ENCODE measurements around the gene TMCO4. TPM values are rescaled to one million over a fixed set of nuclear protein-coding genes. Genes with fewer than 3 reads are reported as not detected.

The TMCO4 gene
- total and polyA plus RNA-seq, 3 experiments from 2014 or later, result 16.5 to 18.2 (median 16.6) TPM

DNA sequence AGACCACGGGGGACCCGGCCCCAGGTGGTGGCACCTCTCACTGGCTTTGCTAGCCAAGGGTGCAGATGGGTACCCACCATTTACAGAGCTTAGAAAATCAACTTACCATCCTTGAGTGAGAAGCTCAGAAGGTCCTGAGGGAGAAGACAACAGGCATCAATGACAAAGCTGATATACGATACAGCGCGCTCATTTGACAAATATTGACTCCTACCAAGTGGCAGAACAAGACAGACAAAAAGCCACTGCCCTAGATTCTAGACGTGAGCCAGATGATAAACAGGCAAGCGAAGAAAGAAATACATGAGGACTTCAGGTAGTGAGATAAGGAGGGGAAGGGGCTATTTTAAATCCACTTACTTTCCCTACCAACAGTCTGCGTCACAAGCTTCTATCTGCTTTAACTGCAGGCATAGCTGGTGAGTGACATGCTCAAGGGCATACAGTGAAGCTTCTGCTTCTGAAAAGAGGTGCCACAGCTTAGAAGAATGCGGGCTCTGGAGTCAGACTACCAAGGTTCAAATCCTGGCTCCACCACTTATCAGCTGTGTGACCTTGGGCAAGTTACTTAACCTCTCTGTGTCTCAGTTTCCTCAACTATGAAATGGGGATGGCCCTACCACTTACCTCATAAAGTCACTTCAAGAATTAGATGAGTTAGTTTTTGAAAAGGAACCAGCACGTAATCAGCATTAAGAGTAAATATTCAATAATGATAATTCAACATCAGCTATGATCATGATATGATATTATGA, 29.1 kb downstream of the TMCO4 start:
- POLR2A ChIA-PET, result interaction anchor here (0.6 kb wide), 1 partner anchor 22 kb away, joined by 7 read pairs; no protein-coding TSS in a partner anchor
- Mint-ChIP-seq H3K4me3 (no peak overlapping the region), H3K36me3 (peaks cover 5 to 77% (median 8%) of the 10 kb centered on the region in 3 donors), H3K4me1 (no peaks in the 10 kb centered on the region), H3K27ac (no peak overlapping the region), H3K9me3 (no peaks in the 10 kb centered on the region), H3K27me3 (no peaks in the 10 kb centered on the region)
- Histone ChIP-seq H3K4me3 (ENCODE audit: low read length) (no peak overlapping the region), H3K27me3 (ENCODE audit: insufficient read depth, low read length, poor library complexity, severe bottlenecking) (no peaks in the 10 kb centered on the region), H3K36me3 (ENCODE audit: insufficient read depth, low read length) (peaks cover 8% of the 10 kb centered on the region), H3K4me1 (ENCODE audit: insufficient read depth, low read length) (no peaks in the 10 kb centered on the region), H3K27ac (ENCODE audit: low read depth, low read length) (no peak overlapping the region), H3K9me3 (ENCODE audit: low read length) (no peaks in the 10 kb centered on the region)
- DNase-seq, result no peak
- CTCF ChIA-PET, result interaction anchor here (1.2 kb wide), 1 partner anchor 9 kb away, joined by 4 read pairs; no protein-coding TSS in a partner anchor

DNA sequence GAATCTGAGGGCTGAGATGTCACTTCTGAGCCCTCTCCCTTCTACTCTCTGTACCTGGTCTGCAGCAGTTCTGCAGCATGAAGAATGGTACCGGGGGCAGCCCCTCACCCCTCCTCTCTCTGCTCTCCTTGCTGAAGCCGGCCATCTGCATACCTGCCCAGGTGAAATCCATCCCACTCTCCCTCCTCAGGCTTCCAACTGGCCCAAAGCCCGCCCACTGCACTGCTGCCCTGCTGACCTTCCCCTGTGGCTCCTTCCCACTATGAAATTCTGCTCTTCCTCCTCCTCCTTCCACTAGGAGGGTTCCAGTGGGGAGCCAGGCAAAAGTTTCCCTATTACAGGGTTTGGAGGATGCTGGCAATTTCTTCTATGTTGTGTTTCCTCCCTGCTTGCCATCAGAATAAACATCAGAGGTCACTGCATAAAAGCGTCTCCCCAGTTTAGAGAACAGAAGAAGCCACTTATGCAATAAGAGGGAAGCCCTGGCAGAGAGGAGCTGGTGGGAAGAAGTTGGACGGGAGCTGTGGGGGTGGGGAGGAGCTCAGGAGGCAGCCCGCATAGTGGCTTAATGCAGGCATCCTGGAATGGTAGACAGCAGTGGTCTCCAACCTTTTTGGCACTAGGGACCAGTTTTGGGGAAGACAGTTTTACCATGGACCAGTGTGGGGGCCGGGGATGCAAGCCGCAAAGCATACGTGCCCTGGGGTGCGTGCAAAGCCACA, 30.3 kb downstream of the TMCO4 start:
- no peaks in the 10 kb centered on the region for H3K4me1 Mint-ChIP-seq
- H3K27me3 Mint-ChIP-seq, result no peaks in the 10 kb centered on the region
- H3K36me3 Mint-ChIP-seq, result peaks cover 9 to 74% (median 11%) of the 10 kb centered on the region in 3 donors
- ChIA-PET CTCF (interaction anchor here (1.2 kb wide), 1 partner anchor 8 kb away, joined by 4 read pairs; no protein-coding TSS in a partner anchor), POLR2A (no interaction called here)
- no peaks in the 10 kb centered on the region for H3K27me3 ChIP-seq (ENCODE audit: insufficient read depth, low read length, poor library complexity, severe bottlenecking)
- H3K4me3 ChIP-seq (ENCODE audit: low read length), result no peak overlapping the region
- H3K4me3 Mint-ChIP-seq, result no peak overlapping the region
- H3K27ac Mint-ChIP-seq, result peak overlapping the region in 1 of 8 donors; percentile 80
- no peak overlapping the region for H3K27ac ChIP-seq (ENCODE audit: low read depth, low read length)
- H3K36me3 ChIP-seq (ENCODE audit: insufficient read depth, low read length), result peaks cover 4% of the 10 kb centered on the region
- no peak for DNase-seq
- no peaks in the 10 kb centered on the region for H3K9me3 ChIP-seq (ENCODE audit: low read length)
- H3K9me3 Mint-ChIP-seq, result no peaks in the 10 kb centered on the region
- no peaks in the 10 kb centered on the region for H3K4me1 ChIP-seq (ENCODE audit: insufficient read depth, low read length)

DNA sequence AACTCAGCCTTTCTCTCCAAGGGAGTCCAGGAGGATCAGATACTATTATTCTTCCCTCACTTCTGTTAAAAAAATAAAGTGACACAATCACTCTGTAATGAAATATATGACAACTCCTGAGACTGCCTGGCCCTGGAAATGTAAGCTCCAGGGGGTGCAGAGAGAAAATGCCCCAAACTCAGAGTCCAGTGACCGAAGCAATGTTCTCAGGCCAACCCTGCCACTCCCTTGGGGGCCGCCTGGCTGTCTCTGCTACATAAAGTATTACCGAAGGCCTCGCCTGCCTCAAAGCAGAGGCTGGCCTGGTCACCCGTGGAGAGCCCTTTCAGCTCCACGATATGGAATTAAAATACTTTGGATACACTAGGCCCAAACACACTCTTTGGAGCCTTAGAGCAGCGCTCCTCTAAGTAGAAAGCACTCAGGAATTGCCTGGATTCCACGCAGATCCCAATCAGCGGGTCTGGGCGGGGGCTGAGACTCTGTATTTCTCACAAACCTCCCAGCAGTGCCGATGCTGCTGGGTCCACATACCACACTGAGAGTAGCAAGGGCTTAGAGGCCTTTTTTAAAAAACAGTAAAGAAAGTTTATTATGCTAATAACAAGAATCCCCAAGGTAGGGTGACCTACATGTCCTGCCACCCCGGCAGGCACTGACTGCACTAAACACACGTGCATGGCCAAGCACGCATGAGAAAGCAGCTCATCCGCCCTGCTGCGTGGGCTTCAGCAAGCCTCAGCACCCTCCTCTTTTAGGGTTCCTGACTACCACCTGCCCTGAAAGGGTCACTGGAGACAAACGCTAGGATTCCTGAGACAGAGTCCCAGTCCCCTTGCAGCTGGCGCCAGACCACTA, 31.1 kb downstream of the TMCO4 start:
- CTCF ChIA-PET, result no interaction called here
- H3K4me3 Mint-ChIP-seq, result no peak overlapping the region

DNA sequence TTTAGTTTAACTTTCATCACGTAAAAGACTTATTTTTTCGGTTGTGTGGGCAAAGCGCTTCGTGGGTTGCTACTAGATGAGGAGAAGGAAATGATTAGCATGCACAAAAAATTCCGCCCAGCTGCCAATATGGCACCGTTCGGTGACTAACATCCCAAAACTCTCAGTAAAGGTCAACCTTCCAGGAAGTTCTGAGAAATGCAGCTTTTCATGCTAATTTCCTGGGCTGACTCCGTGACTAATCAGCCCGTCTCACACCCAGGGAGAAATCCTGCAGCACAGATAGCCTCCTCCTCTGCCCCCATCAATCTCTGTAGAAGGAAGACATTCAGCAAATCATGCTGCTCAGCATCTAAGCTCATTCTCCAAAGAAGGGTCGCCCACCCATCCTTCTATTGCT, 34.1 kb downstream of the TMCO4 start:
- no peak overlapping the region for H3K27ac ChIP-seq (ENCODE audit: low read depth, low read length)
- H3K9me3 ChIP-seq (ENCODE audit: low read length), result no peaks in the 10 kb centered on the region
- no peaks in the 10 kb centered on the region for H3K9me3 Mint-ChIP-seq
- no peaks in the 10 kb centered on the region for H3K4me1 Mint-ChIP-seq
- no peaks in the 10 kb centered on the region for H3K27me3 Mint-ChIP-seq
- no peak overlapping the region for H3K4me3 ChIP-seq (ENCODE audit: low read length)
- peaks cover 1% of the 10 kb centered on the region for H3K36me3 ChIP-seq (ENCODE audit: insufficient read depth, low read length)
- no peaks in the 10 kb centered on the region for H3K27me3 ChIP-seq (ENCODE audit: insufficient read depth, low read length, poor library complexity, severe bottlenecking)
- ChIA-PET CTCF (no interaction called here), POLR2A (no interaction called here)
- peak overlapping the region in 1 of 8 donors; percentile 12 for H3K27ac Mint-ChIP-seq
- DNase-seq, result no peak
- H3K4me1 ChIP-seq (ENCODE audit: insufficient read depth, low read length), result no peaks in the 10 kb centered on the region
- H3K36me3 Mint-ChIP-seq, result peaks cover 6 to 47% (median 9%) of the 10 kb centered on the region in 3 donors
- H3K4me3 Mint-ChIP-seq, result no peak overlapping the region

More for the DNA sequence above, 31.1 kb downstream of the TMCO4 start:
- Mint-ChIP-seq H3K36me3 (peaks cover 6 to 68% (median 9%) of the 10 kb centered on the region in 3 donors), H3K27me3 (no peaks in the 10 kb centered on the region), H3K4me1 (no peaks in the 10 kb centered on the region), H3K9me3 (no peaks in the 10 kb centered on the region), H3K27ac (peak overlapping the region in 1 of 8 donors; percentile 80)
- Histone ChIP-seq H3K36me3 (ENCODE audit: insufficient read depth, low read length) (peaks cover 4% of the 10 kb centered on the region), H3K9me3 (ENCODE audit: low read length) (no peaks in the 10 kb centered on the region), H3K27ac (ENCODE audit: low read depth, low read length) (no peak overlapping the region), H3K4me1 (ENCODE audit: insufficient read depth, low read length) (no peaks in the 10 kb centered on the region), H3K4me3 (ENCODE audit: low read length) (no peak overlapping the region), H3K27me3 (ENCODE audit: insufficient read depth, low read length, poor library complexity, severe bottlenecking) (no peaks in the 10 kb centered on the region)
- POLR2A ChIA-PET, result no interaction called here
- no peak for DNase-seq

DNA sequence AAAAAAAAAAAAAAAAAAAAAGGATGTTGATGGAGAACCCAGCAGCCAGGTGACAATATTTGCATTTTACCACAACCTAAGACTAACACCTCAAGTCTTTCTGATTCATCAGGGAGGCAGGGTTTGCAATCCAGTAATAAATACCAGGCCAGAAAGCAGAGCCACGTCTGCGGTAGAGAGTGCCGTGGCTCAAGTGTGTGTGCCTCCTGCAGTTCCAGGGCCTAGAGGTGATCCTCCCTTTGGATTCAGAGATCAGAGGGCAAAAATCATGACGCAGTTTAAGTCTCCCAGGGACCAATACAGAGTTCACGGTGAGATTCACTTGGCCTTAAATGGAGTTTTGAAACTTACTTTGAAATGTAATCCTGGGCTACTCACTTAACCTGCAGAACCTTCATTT, 34.9 kb downstream of the TMCO4 start:
- Mint-ChIP-seq H3K36me3 (peaks cover 6 to 40% (median 9%) of the 10 kb centered on the region in 3 donors), H3K27me3 (no peaks in the 10 kb centered on the region), H3K4me1 (no peaks in the 10 kb centered on the region), H3K4me3 (no peak overlapping the region), H3K9me3 (no peaks in the 10 kb centered on the region), H3K27ac (no peak overlapping the region)
- H3K9me3 ChIP-seq (ENCODE audit: low read length), result no peaks in the 10 kb centered on the region
- ChIA-PET CTCF (no interaction called here), POLR2A (no interaction called here)
- H3K27ac ChIP-seq (ENCODE audit: low read depth, low read length), result no peak overlapping the region
- no peak overlapping the region for H3K4me3 ChIP-seq (ENCODE audit: low read length)
- H3K27me3 ChIP-seq (ENCODE audit: insufficient read depth, low read length, poor library complexity, severe bottlenecking), result no peaks in the 10 kb centered on the region
- no peaks in the 10 kb centered on the region for H3K36me3 ChIP-seq (ENCODE audit: insufficient read depth, low read length)
- H3K4me1 ChIP-seq (ENCODE audit: insufficient read depth, low read length), result no peaks in the 10 kb centered on the region
- no peak for DNase-seq

DNA sequence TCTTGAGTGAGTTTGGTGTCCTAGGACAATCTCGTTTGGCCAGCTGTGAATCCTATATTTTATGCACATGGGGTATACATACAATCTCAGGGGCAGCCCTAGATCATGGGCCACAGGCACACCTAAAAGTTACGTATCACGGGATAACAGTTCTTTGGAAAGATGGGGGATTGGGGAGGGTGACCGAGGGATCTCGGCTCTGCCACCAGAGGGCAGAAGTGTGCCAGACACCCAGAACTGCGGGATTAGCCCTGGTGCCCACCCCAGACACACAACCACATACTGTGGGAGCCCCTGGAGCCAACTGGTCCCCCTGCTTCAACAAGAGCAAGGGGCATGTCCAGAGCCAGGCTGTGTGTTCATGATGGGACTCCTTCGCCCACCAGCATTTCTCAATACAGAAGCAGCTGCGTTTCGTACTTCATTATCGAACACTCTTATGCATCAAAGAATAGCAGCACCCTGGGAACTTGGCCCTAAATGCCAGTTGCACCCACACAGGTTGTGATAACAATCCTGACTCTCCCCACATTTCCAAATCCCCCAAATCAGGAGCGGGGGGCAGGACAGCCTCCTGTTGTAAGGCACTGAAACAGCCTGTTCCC, 37.4 kb downstream of the TMCO4 start:
- H3K9me3 ChIP-seq (ENCODE audit: low read length), result no peaks in the 10 kb centered on the region
- ChIA-PET CTCF (interaction anchor here (0.9 to 1.3 kb wide), 5 partner anchors 8 to 101 kb away, joined by 3 to 4 read pairs (median 3); no protein-coding TSS in a partner anchor), POLR2A (no interaction called here)
- no peak for DNase-seq
- H3K36me3 Mint-ChIP-seq, result peaks cover 13 to 43% (median 20%) of the 10 kb centered on the region in 3 donors
- no peak overlapping the region for H3K4me3 ChIP-seq (ENCODE audit: low read length)
- H3K4me1 Mint-ChIP-seq, result no peaks in the 10 kb centered on the region
- no peaks in the 10 kb centered on the region for H3K27me3 ChIP-seq (ENCODE audit: insufficient read depth, low read length, poor library complexity, severe bottlenecking)
- H3K36me3 ChIP-seq (ENCODE audit: insufficient read depth, low read length), result no peaks in the 10 kb centered on the region
- H3K9me3 Mint-ChIP-seq, result no peaks in the 10 kb centered on the region
- no peaks in the 10 kb centered on the region for H3K4me1 ChIP-seq (ENCODE audit: insufficient read depth, low read length)
- no peak overlapping the region for H3K4me3 Mint-ChIP-seq
- no peak overlapping the region for H3K27ac ChIP-seq (ENCODE audit: low read depth, low read length)
- no peak overlapping the region for H3K27ac Mint-ChIP-seq
- no peaks in the 10 kb centered on the region for H3K27me3 Mint-ChIP-seq

DNA sequence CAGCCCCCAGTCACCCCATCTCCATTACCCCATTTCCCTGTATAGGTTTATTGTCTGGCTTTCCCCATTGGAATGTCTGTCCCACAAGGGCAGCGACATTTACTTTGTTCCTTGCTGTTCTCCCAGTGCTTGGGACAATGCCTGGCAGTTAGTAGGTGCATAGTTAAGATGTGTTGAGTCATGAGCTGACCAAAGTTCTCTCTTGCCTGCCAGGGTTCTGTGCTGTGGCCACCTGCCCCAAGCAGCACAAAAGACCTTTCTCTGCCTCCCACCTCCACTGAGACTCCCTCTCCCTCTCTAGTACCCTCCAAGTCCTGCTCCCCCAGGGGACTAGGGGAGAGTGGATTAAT, 40.0 kb downstream of the TMCO4 start:
- Mint-ChIP-seq H3K4me1 (no peaks in the 10 kb centered on the region), H3K27ac (peak overlapping the region in 1 of 8 donors; percentile 30)
- CTCF ChIA-PET, result interaction anchor here (1.3 kb wide), 1 partner anchor 98 kb away, joined by 3 read pairs; no protein-coding TSS in a partner anchor

More for the DNA sequence above, 40.0 kb downstream of the TMCO4 start:
- Mint-ChIP-seq H3K36me3 (peaks cover 4 to 39% (median 17%) of the 10 kb centered on the region in 3 donors), H3K9me3 (no peaks in the 10 kb centered on the region), H3K4me3 (no peak overlapping the region), H3K27me3 (no peaks in the 10 kb centered on the region)
- Histone ChIP-seq H3K4me3 (ENCODE audit: low read length) (no peak overlapping the region), H3K27ac (ENCODE audit: low read depth, low read length) (no peak overlapping the region), H3K36me3 (ENCODE audit: insufficient read depth, low read length) (no peaks in the 10 kb centered on the region), H3K4me1 (ENCODE audit: insufficient read depth, low read length) (no peaks in the 10 kb centered on the region), H3K27me3 (ENCODE audit: insufficient read depth, low read length, poor library complexity, severe bottlenecking) (no peaks in the 10 kb centered on the region), H3K9me3 (ENCODE audit: low read length) (no peaks in the 10 kb centered on the region)
- DNase-seq, result no peak
- POLR2A ChIA-PET, result no interaction called here
